Measurements from ENCODE around the gene PIEZO2.

- TF ChIP-seq POLR2AphosphoS5 (IDR thresholded peaks at IDR 0.05; ENCODE audit: low read depth, low read length) (no peak), POLR2A (IDR thresholded peaks at IDR 0.05; ENCODE audit: low read depth, low read length) (no peak), SPI1 (IDR thresholded peaks at IDR 0.05; ENCODE audit: low read depth, low read length) (no peak), TAF1 (IDR thresholded peaks at IDR 0.05; ENCODE audit: low read depth, low read length) (no peak), POU2F2 (IDR thresholded peaks at IDR 0.05; ENCODE audit: low read depth, low read length) (no peak)
These were observed 307.0 kb downstream of the PIEZO2 start for GRCh38 chr18:10842371-10842770.

Measured in GM12891 (cell line).